ENCODE measurements around the gene IL23A.
A peak's percentile ranks its signal among the peaks of the same experiment; 100 is the strongest.
"Not testable (repeated sequence)": the region's sequence is repeated elsewhere in the genome, so short reads cannot be mapped to it uniquely, and the experiment has no call there.

The IL23A gene

DNA sequence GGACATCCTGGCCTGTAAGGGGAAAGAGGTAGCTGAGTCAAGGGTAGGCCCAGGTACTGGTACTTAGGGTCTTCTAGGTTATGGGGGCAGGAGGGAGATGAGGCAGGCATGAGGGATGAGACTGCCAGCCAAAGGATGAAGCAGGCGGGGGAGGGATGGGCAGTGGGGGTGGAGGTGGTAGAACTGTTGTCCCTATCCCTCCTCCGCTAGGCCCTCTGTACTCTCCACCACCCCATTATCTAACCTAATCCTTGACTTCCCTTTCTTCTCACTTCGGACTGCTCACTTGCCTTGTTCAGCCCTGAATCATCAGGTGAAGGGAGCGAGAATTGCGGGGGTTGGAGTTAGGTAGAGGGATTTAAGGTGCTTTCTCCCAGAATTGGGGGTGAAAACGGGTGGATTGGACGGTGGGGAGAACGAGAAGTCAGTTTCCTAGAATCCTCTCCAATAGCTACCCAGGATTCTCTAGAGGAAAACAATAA lies 5.4 kb upstream of the IL23A start:
- TF ChIP-seq GABPA (IDR thresholded peaks at IDR 0.05; ENCODE audit: low read depth): no peak
- TF ChIP-seq SPI1 (IDR thresholded peaks at IDR 0.05; ENCODE audit: borderline replicate concordance, low read depth): peak; percentile 56; the same call in 1 of the 2 replicates
- TF ChIP-seq, protein P1, sequence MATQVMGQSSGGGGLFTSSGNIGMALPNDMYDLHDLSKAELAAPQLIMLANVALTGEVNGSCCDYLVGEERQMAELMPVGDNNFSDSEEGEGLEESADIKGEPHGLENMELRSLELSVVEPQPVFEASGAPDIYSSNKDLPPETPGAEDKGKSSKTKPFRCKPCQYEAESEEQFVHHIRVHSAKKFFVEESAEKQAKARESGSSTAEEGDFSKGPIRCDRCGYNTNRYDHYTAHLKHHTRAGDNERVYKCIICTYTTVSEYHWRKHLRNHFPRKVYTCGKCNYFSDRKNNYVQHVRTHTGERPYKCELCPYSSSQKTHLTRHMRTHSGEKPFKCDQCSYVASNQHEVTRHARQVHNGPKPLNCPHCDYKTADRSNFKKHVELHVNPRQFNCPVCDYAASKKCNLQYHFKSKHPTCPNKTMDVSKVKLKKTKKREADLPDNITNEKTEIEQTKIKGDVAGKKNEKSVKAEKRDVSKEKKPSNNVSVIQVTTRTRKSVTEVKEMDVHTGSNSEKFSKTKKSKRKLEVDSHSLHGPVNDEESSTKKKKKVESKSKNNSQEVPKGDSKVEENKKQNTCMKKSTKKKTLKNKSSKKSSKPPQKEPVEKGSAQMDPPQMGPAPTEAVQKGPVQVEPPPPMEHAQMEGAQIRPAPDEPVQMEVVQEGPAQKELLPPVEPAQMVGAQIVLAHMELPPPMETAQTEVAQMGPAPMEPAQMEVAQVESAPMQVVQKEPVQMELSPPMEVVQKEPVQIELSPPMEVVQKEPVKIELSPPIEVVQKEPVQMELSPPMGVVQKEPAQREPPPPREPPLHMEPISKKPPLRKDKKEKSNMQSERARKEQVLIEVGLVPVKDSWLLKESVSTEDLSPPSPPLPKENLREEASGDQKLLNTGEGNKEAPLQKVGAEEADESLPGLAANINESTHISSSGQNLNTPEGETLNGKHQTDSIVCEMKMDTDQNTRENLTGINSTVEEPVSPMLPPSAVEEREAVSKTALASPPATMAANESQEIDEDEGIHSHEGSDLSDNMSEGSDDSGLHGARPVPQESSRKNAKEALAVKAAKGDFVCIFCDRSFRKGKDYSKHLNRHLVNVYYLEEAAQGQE (IDR thresholded peaks at IDR 0.05; ENCODE audit: insufficient replicate concordance, low read depth): peak; percentile 54
- TF ChIP-seq POLR2AphosphoS5 (IDR thresholded peaks at IDR 0.05; ENCODE audit: low read depth): no peak; the same call in 1 of the 2 replicates
- TF ChIP-seq, protein P2, sequence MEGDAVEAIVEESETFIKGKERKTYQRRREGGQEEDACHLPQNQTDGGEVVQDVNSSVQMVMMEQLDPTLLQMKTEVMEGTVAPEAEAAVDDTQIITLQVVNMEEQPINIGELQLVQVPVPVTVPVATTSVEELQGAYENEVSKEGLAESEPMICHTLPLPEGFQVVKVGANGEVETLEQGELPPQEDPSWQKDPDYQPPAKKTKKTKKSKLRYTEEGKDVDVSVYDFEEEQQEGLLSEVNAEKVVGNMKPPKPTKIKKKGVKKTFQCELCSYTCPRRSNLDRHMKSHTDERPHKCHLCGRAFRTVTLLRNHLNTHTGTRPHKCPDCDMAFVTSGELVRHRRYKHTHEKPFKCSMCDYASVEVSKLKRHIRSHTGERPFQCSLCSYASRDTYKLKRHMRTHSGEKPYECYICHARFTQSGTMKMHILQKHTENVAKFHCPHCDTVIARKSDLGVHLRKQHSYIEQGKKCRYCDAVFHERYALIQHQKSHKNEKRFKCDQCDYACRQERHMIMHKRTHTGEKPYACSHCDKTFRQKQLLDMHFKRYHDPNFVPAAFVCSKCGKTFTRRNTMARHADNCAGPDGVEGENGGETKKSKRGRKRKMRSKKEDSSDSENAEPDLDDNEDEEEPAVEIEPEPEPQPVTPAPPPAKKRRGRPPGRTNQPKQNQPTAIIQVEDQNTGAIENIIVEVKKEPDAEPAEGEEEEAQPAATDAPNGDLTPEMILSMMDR (IDR thresholded peaks at IDR 0.05; ENCODE audit: insufficient read depth, low read length): no peak
- Histone ChIP-seq H3K27ac (replicated peaks) (peak overlapping the region; percentile 97), H3K4me3 (replicated peaks; ENCODE audit: insufficient read depth, low read length) (peak overlapping the region; percentile 64), H3K27me3 (ENCODE audit: insufficient read depth, poor library complexity, severe bottlenecking) (no peaks in the 10 kb centered on the region)
- DNase-seq (ENCODE audit: low read depth in 1 of 2, low spot score in 1 of 2): peak in 1 of 2 experiments; percentile 75

DNA sequence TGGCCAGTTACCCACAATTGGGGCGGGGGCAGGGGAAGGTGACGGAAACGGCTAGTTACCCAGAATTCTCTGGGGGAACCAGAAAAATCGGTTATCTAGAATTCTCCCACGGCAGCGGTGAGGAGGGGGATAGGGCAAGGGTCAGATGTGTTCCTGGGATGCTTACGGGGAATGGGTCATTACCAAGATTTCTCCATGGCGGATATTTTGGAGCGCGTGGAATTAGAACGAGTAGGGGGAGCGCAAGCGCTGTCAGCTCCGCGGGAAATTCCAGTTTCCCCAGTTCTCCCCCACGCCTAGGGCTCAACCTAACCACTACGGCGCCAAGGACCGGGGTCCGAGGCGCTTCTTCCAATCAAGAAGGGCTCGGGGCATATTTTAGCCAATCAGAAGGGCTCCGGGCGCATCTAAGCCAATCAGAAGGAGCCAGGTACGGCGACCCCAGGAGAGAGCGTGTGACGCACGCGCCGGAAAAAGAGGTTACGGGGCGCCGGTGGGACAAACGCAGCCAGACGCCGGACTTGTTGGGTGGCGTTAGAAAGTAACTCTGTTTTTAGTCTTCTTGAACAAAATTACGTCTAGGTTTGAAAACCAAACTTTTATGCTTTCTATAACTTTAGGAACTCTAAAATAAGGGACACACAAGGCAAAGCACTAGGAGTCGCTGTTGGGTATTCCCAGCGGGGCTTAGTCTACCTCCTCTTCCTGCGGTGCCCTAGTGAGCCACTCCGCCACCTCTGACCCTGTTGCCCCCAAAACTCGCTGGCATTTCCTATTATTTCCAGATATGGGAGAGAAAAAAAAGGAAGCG lies 4.8 kb upstream of the IL23A start, which contains the start of gene PAN2:
Gene PAN2, minus strand, starts transcription at position 322 of the 811 bp plus-strand sequence. CDS start 906 bp downstream, outside the sequence.
- H3K27me3 ChIP-seq (ENCODE audit: insufficient read depth, poor library complexity, severe bottlenecking): no peaks in the 10 kb centered on the region
- peak; percentile 99 for DNase-seq (ENCODE audit: low read depth in 1 of 2, low spot score in 1 of 2)

DNA sequence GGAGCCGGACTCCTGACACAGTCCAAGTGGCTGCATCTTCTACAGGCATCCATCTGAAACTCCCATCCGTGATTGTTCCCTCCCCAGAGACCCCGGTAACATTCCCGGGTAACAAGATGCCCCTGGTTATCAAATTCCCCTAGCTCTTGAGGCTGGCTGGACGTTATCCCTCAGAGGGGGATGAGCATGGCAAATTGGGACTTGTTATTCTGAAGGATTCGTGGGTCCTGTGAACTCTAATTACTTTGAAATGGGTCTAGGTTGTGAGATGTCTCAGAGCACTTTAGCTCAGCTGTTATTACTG lies 4.2 kb upstream of the IL23A start:
- H3K27me3 ChIP-seq (ENCODE audit: insufficient read depth, poor library complexity, severe bottlenecking): no peaks in the 10 kb centered on the region
- no peak for DNase-seq (ENCODE audit: low read depth in 1 of 2, low spot score in 1 of 2)
- H3K27ac ChIP-seq (replicated peaks): peak overlapping the region; percentile 97
- H3K4me3 ChIP-seq (replicated peaks; ENCODE audit: insufficient read depth, low read length): peak overlapping the region; percentile 64
- TF ChIP-seq, protein P2 (IDR thresholded peaks at IDR 0.05; ENCODE audit: insufficient read depth, low read length): no peak
- TF ChIP-seq SPI1 (IDR thresholded peaks at IDR 0.05; ENCODE audit: borderline replicate concordance, low read depth) (no peak), GABPA (IDR thresholded peaks at IDR 0.05; ENCODE audit: low read depth) (no peak), POLR2AphosphoS5 (IDR thresholded peaks at IDR 0.05; ENCODE audit: low read depth) (no peak)
- TF ChIP-seq, protein P1 (IDR thresholded peaks at IDR 0.05; ENCODE audit: insufficient replicate concordance, low read depth): no peak

More for the DNA sequence above, 4.8 kb upstream of the IL23A start, which contains the start of gene PAN2:
- Histone ChIP-seq H3K27ac (replicated peaks) (peak within 1 kb of the TSS; percentile 97), H3K4me3 (replicated peaks; ENCODE audit: insufficient read depth, low read length) (peak within 1 kb of the TSS; percentile 64)
- TF ChIP-seq SPI1 (IDR thresholded peaks at IDR 0.05; ENCODE audit: borderline replicate concordance, low read depth) (no peak), GABPA (IDR thresholded peaks at IDR 0.05; ENCODE audit: low read depth) (peak; percentile 55; the same call in 1 of the 2 replicates), POLR2AphosphoS5 (IDR thresholded peaks at IDR 0.05; ENCODE audit: low read depth) (peak; percentile 89)
- TF ChIP-seq, protein P1 (IDR thresholded peaks at IDR 0.05; ENCODE audit: insufficient replicate concordance, low read depth): no peak
- TF ChIP-seq, protein P2 (IDR thresholded peaks at IDR 0.05; ENCODE audit: insufficient read depth, low read length): peak; percentile 37

DNA sequence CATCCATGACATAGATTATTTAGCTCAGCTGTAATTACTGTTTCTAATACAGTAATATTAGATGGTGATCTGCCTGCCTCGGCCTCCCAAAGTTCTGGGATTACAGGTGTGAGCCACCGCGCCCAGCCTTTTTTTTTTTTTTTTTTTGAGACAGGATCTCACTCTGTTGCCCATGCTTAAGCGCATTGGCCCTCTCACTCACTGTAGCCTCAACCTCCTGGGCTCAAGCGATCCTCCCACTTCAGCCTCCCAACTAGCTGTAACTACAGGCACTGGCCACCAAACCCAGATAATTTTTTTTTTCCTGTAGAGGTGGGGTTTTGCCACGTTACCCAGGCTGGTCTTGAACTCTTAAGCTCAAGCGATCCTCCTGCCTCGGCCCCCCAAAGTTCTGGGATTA lies 3.2 kb upstream of the IL23A start:
- not testable (repeated sequence) for H3K4me3 ChIP-seq (replicated peaks; ENCODE audit: insufficient read depth, low read length); DNase-seq (ENCODE audit: low read depth in 1 of 2, low spot score in 1 of 2); H3K27ac ChIP-seq (replicated peaks); H3K27me3 ChIP-seq (ENCODE audit: insufficient read depth, poor library complexity, severe bottlenecking)

Data from HL-60 (cell line).